ENCODE measurements around the gene HOXA10.
A peak's percentile ranks its signal among the peaks of the same experiment; 100 is the strongest.

HOXA10 gene

DNA sequence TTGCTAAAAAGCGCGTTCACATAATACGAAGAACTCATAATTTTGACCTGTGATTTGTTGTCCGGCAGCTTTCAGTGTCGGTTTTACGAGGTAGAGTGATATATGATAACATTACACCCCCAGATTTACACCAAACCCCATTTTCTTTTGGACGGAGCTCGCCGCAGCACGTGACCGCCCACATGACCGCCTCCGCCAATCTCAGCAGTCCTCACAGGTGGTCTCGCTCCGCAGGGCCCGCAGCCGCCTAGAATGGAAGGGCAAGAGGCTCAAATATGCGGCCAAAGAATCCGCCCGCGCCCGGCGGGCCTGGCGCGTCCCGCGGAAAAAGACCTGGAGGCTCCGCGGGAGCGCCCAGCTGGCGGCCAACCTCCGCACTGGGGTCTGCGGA lies 17.6 kb downstream of the HOXA10 start, which contains the start of gene HOXA7:
TSS of gene HOXA7 (minus strand) at position 168 of the 391 bp plus-strand sequence. CDS start at position 38, 130 bp downstream.
- no peak for DNase-seq (ENCODE audit: low read depth in 2 of 2)

- DNase-seq (ENCODE audit: low read depth in 2 of 2) = no peak
Measured at GRCh38 chr7:27155816-27156507, 18.2 kb downstream of the HOXA10 start.

GRCh38 chr7:27154901-27155815 lies 19.0 kb downstream of the HOXA10 start:
- no peak for DNase-seq (ENCODE audit: low read depth in 2 of 2)

DNA sequence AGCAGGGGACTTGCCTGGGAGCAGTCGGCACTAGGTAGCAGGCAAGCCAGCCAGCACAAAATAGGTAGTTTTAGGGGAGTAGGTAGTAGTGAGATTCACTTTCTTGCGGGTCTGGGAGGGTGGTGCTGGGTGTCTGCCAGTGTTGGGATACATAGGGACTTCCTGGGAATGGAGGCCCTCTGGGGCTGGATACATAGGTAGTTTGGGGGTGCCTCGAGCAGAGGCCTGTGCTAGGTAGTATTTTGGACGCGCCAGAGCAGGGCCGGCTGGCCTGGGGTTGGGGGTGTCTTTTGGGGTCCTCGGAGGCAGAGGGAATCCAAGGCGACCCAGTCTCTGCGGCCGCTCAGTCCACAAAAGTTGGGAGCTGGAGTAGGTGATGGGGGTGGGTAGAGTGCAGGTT lies 19.8 kb downstream of the HOXA10 start:
- no peak for DNase-seq (ENCODE audit: low read depth in 2 of 2)

DNA sequence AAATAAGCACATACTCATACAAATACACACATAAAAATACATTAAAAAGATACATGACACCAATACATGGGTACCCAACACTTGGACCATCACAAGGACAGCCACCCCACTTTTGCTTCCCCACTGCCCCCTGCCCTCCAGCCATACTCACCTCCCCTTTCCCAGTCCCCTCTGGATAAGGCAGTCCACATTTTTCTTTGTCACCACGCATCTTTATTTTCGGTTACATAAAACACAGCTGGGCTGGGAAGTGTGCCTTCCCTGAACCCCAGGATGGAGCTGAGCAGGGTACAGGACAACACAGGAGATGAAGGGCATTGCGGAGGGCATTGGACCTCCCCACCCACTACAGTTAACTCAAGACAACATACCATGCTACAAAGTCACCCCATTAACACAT lies 20.6 kb downstream of the HOXA10 start:
- DNase-seq (ENCODE audit: low read depth in 2 of 2) = no peak

DNA sequence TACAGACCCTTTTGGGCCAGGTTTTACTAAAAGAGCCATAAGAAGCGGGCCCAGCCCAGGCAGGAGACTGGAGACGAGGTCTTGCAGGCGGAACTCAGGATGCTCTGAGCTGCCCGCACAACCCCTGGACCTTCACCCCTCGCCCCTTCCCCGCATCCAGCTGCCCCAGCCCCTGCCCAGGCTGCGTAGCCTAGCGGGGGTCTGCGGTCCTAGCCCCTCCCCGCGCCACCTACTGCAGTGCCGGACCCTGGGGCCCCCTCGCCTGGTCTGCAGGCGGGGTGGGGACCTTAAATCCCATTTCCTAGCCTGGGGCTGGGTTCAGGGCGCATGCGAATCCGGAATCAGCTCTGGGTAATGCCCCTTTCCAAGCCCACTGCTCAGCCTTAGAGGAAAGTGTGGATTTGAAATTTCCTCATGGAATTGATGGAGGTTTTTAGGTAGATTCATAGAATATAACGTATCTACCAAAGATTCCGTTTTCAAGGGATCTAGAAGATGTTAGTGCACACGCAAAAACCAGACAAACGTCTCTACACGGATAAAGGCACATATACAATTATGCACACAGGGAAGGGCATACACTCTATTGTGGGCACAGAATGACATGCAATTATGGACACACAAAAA lies 21.2 kb downstream of the HOXA10 start:
- no peak for DNase-seq (ENCODE audit: low read depth in 2 of 2)

DNA sequence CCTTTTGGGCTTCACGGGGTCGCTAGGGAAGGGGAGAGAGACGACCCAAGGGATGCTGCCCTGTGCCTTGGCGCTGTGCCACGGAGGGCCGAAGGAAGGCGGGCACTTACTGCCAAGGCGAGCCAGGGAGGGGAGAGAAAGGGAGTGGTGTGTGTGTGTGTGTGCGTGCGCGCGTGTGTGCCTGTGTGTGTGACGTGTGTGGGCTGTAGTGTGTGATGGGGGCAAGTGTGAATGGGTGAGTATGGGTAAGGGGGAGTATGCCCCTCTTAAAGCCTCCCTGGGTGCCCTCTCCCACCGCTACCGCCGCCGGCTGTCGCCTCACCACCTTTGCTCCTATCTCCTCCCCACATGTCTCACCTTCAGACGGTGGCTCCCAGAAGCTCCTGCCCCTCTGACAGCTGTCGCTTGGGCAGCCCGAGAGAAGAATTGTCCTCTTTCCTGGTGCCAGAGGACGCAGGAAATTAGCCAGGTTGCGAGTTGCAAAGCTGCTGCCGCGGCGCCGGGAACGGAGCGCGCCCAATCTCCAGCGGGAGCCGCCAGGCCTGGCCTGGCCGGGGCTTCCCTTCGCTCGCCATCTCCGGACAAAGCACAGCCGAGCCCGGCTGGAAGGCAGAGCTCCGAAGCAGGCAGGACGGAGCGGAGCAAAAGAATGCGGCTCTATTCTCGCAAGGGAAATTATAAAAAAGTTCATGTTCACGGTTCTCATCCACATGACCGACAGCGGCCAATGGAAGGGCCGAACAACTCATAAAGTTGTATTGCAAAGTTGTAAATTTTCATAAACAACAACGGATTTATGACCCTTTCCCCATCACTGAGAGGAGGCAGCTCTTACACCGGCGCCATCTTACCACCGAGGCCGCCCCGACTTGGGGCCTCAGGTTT lies 21.9 kb downstream of the HOXA10 start, which contains the start of gene HOXA3:
TSS of gene HOXA3 (minus strand) at position 653 of the 885 bp plus-strand sequence. CDS start 41,943 bp downstream, outside the sequence.
- no peak for DNase-seq (ENCODE audit: low read depth in 2 of 2)

DNA sequence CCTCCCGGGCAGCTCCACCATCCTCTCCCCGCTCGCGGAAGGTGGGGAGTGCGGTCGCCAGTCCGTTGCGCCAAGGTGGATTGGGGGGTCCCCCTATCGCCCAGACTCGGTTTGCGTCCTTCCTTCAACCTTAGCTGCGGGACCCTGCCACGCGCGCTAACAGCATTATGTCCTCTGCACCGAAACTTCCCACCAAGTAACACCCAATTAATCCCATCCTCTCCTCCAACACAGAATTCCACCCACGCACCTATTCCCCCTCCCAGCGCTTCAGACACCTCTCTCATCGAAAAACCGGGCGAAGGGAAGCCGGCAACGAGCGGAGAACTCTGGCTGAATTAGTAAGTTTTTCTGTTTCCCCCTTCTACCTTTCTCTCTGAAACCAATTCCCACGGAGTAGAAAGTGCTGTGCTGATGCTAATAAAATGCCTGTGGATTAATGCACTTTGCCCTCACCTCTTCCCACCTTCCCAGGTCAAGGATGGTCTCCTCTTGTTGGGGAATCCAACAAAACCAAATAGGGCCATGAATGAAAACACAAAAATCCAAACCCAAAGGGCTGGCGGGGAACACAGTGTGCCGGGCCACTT lies 22.7 kb downstream of the HOXA10 start:
- no peak for DNase-seq (ENCODE audit: low read depth in 2 of 2)

- DNase-seq (ENCODE audit: low read depth in 2 of 2) = peak; percentile 29 to 45
Measured at GRCh38 chr7:27150568-27151340, 23.4 kb downstream of the HOXA10 start.

GRCh38 chr7:27149842-27150567 lies 24.1 kb downstream of the HOXA10 start:
- no peak for DNase-seq (ENCODE audit: low read depth in 2 of 2)

DNA sequence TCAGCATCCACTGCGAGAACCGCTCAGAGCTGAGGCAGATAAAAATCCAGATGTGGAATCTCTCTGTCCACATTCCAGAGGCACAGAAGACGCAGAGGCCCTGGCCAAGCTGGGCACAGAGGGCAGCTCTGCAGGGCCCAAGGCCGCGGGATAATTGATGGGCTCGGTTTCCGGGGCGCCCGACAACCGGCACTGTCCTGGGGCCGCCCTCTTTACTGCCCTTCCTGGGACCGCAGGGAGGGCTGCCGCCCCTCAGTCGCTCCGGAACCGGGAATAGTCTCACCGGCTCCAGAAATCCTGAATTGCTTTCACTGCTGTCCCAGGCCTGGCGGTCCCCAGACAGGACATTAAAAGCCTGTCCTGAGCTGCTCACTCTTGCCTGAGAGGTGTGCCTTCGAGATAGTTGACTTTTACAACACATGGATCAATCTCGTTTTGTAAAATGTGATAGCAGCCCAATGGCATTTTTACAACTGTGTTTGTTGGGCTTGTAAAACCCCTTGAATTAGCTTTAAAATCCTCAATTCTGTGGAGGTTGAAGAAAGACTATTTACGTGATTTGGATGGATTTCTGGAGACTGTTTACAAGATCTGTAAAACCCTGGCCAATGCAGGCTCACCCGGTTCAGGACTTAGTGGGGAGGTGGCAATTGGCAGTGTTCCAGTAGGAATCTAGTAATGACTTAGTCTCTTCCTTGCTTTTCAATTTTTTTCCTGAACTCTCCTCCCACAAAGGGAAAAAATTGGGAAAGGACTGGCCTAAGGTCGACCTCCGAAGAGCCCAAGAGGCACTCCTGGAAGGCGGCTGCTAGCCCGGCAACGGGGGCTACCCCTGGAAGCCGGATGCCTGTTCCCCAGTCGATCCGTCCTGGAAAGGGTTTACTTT lies 25.1 kb downstream of the HOXA10 start:
- DNase-seq (ENCODE audit: low read depth in 2 of 2) = no peak

GRCh38 chr7:27148031-27148755 lies 25.9 kb downstream of the HOXA10 start:
- no peak for DNase-seq (ENCODE audit: low read depth in 2 of 2)

GRCh38 chr7:27147199-27148030 lies 26.7 kb downstream of the HOXA10 start, which contains the start of gene HOXA6:
TSS of gene HOXA6 (minus strand) at chr7:27147774. CDS start at chr7:27147749, 25 bp downstream.
- DNase-seq (ENCODE audit: low read depth in 2 of 2) = no peak

DNA sequence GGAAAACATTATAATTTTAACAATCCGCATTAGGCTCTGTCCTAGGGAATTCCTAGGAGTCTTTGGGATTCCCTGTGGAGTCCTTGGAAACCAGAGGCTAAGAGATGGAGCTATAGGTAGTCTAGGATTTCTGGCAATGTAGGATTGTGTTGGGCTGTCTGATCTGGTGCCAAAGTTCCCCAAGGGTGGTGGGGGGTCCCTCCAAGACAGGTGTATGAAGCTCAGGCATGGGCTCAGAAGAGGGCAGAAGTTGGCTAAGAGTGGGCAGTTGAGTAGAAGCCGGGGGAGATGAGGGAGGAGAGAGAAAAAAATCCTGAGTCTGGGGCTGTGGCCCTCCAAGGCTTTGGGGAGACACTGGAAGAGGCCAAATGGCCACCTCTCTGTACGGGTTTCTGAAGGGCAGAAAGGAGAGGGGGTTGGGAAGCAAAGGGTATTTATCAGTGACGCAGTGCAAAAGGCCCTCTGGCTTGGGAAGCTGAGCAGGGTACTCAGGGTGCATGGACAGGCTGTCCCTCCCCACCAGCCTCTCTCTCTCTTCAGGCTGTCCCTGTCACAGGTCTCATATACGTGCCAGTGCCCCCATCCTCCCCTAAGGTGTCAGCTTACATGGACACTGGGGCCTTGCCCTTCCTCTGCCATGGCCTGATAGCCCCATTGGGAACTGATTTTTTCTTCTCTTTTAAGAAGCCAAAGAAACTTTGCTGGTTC lies 27.5 kb downstream of the HOXA10 start:
- no peak for DNase-seq (ENCODE audit: low read depth in 2 of 2)

DNA sequence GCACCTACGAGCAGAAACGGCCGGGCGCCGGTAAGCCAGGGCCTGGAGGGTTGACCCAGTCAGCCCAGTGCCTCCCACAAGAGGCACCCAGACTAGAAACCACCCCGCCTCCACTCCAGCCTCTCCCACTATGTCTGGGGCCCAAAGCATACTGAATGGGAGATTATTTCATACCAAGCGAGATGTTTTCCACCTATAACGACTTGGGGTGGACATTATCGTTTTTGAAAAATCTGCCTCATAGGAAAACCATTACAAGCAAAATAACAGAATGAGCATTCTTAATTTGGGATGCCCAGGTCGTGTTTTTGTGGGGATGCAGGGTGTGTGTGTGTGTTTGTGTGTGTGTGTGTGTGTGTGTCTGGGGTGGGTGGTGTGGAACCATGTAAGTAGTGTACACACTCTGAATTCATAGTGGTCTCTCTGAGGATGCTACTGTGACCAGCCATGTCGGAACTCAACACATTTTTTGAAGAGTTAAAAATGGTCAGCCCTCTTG lies 28.2 kb downstream of the HOXA10 start:
- DNase-seq (ENCODE audit: low read depth in 2 of 2) = no peak

Measured in stimulated activated CD4-positive, alpha-beta T cell treated with anti-CD3 and anti-CD28 coated beads, Interleukin-1b, Interleukin-23, amount 100 ng/mL, for 1 hour (primary cell).